NOMO-1 (cell line): ENCODE measurements around the gene CYP19A1.

Experiments
- DNase-seq, 2 experiments: peaks; one replicate each; lab custom pipeline; 2025; ENCODE audit not compliant: unreplicated experiment in 2 of 2; lab: John Stamatoyannopoulos, UW

Gene CYP19A1

GRCh38 chr15:51363383-51363782 lies 25.0 kb upstream of the CYP19A1 start:
- no peak for DNase-seq

GRCh38 chr15:51359981-51360380 lies 21.6 kb upstream of the CYP19A1 start:
- peak; percentile 32 to 58 for DNase-seq

- DNase-seq, result peak in 1 of 2 experiments; percentile 35
Observed at GRCh38 chr15:51356983-51357382, 18.6 kb upstream of the CYP19A1 start.

- no peak for DNase-seq
Observed at GRCh38 chr15:51356147-51356546, 17.8 kb upstream of the CYP19A1 start.

GRCh38 chr15:51355096-51355495 lies 16.7 kb upstream of the CYP19A1 start:
- DNase-seq, result no peak

- no peak for DNase-seq
Observed at GRCh38 chr15:51353976-51354375, 15.6 kb upstream of the CYP19A1 start.

GRCh38 chr15:51350723-51351122 lies 12.3 kb upstream of the CYP19A1 start:
- DNase-seq, result no peak

GRCh38 chr15:51349156-51349844 lies 10.9 kb upstream of the CYP19A1 start:
- DNase-seq, result no peak

GRCh38 chr15:51348688-51349087 lies 10.3 kb upstream of the CYP19A1 start:
- DNase-seq, result peak in 1 of 2 experiments; percentile 30

- no peak for DNase-seq
Observed at GRCh38 chr15:51346136-51346535, 7.7 kb upstream of the CYP19A1 start.

- DNase-seq, result no peak
Observed at GRCh38 chr15:51343466-51343865, 5.1 kb upstream of the CYP19A1 start.

- DNase-seq, result no peak
Observed at GRCh38 chr15:51342227-51342999, 4.0 kb upstream of the CYP19A1 start.

GRCh38 chr15:51341366-51342226 lies 3.2 kb upstream of the CYP19A1 start, which contains the start of gene GLDN:
TSS of gene GLDN (plus strand) at chr15:51341655. CDS start at chr15:51341685, 30 bp downstream.
- DNase-seq, result no peak

GRCh38 chr15:51335538-51336410 lies 2.6 kb downstream of the CYP19A1 start:
- DNase-seq, result peak; percentile 53 to 78

GRCh38 chr15:51335087-51335486 lies 3.3 kb downstream of the CYP19A1 start:
- no peak for DNase-seq

- peak; percentile 65 to 66 for DNase-seq
Observed at GRCh38 chr15:51334011-51334451, 4.4 kb downstream of the CYP19A1 start.

GRCh38 chr15:51333571-51333970 lies 4.8 kb downstream of the CYP19A1 start:
- no peak for DNase-seq

GRCh38 chr15:51332206-51333147 lies 5.9 kb downstream of the CYP19A1 start:
- DNase-seq, result peak; percentile 75 to 85

GRCh38 chr15:51331141-51331540 lies 7.3 kb downstream of the CYP19A1 start:
- DNase-seq, result no peak
